Measurements from ENCODE around the gene SIGLEC6.

Gene SIGLEC6

DNA sequence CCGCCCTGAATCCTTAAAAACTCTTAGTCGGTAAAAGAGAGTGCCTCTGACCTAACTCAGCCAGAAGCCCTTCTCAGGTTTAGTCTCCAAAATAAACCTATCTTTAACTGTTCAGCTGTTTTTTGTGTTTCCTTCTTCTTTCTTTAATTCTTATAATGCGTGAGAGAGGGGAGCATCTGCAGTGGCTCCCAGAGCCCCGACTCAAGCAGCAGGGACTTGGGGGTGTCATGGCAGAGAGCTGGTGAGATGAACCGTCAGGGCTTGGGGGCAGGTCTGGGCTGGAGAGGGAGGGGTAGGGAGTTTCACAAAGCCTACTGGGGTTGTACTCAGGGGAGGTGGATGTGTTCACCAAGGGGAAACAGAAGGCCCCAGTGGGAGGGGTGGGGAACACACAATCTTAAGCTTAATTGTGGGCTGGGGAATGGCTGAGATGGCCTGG is 16.8 kb upstream of the SIGLEC6 start:
- no peak overlapping the region for H3K4me3 ChIP-seq (ENCODE audit: low read depth, low read length)
- no peak for TF ChIP-seq CTCF (IDR thresholded peaks at IDR 0.05; ENCODE audit: low read depth, low read length)

DNA sequence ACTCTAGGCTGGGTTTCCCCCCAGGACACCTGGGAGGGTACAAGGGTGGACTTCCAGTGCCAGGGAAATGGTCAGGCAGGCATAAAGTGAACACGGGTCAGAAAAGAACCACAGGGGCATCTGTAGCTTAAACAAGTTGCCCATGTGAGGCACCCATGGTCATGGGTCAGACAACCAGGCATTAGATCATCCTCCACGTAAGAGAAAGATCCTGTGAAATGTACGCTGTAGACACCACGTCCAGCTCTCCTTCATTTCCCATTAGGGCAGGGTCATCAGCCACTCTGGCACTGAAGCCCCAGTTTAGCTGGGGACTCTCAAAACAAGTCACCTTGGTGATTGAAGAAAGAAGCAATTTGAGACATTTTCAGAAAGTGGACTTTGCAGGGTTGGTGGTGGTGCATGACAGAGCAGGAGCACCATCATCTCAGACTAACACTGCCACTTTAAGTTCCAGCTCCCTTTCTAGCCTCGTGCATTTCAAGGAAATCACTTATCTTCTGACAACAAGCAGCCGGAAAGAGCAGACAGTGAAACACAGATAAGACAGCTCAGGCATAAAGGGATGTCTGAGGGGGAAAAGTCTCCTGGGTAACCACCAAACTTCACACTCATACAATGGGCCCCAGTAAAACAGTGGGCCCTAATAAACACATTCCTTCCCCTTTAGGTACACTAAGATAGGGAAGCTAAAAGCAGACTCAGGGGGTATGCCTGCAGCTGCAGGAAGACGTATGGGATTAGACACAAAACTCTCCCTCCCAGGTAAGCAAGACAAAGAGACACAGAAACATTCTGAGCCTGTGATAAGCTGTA is 16.1 kb upstream of the SIGLEC6 start:
- no peak for TF ChIP-seq CTCF (IDR thresholded peaks at IDR 0.05; ENCODE audit: low read depth, low read length)
- H3K4me3 ChIP-seq (ENCODE audit: low read depth, low read length): no peak overlapping the region

DNA sequence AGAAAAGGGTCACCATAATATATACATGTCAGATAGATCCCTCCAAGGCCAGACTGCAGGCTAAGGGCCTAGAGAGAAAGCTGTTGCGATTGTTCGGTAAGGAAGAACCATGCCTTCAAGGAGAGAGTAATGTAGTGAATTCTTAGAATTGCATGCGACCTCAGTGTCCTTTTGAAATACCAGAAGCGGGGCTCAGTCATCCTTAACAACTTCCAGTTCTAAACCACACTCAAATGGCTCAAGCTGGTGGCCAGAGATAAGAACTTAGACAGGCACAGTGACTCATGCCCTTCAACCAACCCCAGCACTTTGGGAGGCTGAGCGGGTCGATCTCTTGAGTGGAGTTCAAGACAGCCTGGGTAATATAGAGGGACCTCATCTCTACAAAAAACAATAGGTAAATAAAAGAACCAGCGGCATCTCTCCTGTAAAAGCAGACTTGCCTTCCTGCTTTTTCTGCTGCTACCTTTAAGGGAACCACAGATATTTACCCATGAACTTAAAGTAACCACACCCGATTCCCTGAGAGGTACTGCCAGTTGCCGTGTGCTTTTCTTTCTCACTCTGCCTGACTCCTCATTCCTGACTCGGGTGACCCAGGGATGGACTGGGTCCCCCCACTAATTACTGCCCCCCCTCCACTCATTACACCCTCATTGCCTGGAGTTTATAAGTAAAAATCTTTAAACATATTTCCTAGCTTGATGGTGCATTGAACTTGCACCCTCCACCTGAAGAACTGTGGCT is 15.4 kb upstream of the SIGLEC6 start:
- no peak for TF ChIP-seq CTCF (IDR thresholded peaks at IDR 0.05; ENCODE audit: low read depth, low read length)
- no peak overlapping the region for H3K4me3 ChIP-seq (ENCODE audit: low read depth, low read length)

GRCh38 chr19:51546107-51546649 is 14.7 kb upstream of the SIGLEC6 start:
- H3K4me3 ChIP-seq (ENCODE audit: low read depth, low read length): no peak overlapping the region
- no peak for TF ChIP-seq CTCF (IDR thresholded peaks at IDR 0.05; ENCODE audit: low read depth, low read length)

DNA sequence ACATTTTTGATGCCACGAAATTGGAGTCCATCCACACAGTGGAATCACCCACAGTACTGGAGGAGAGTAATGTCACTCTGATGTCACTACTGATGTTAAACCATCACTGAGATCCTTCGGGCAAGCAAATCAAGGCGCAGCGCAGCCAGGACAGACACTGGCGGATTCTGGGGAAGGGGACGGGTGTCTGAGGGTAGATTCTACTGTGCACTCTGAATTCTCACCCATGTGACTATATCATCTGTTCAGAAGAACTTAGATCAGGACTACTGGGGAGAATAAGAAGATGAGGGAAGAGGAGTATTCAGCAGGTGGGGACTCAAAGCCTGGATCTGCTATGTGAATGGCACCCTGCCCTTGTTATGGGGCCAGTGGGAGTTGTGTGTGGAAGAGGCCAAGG is 12.6 kb upstream of the SIGLEC6 start:
- no peak for TF ChIP-seq CTCF (IDR thresholded peaks at IDR 0.05; ENCODE audit: low read depth, low read length)
- no peak overlapping the region for H3K4me3 ChIP-seq (ENCODE audit: low read depth, low read length)

DNA sequence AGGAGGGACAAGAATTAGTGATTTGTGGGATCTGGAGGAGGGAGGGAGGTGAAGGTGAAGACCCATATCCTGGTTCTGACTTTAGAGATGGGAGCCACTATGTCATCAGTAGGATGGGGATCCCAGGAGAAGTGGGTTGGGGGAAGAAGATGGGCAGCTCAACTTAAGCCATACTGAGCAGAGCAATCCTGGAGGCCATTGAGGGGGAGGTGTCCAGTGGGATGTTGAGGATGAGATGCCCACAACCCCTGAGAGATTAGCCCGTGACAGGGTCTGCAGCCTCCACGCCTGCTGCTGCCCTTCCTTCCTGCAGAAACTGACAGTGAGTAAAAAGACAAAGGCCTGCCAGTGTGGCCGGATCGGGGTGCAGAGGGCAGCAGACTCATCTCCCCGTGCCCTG is 11.2 kb upstream of the SIGLEC6 start:
- no peak overlapping the region for H3K4me3 ChIP-seq (ENCODE audit: low read depth, low read length)
- TF ChIP-seq CTCF (IDR thresholded peaks at IDR 0.05; ENCODE audit: low read depth, low read length): no peak

Measured in WI38 (cell line).